A549 (cell line): ENCODE measurements around the gene CTU2. TPM values are rescaled to one million over a fixed set of nuclear protein-coding genes. Genes with fewer than 3 reads are reported as not detected.

ENCODE experiments used
- ATAC-seq, 2 experiments: fragments of 200-7000 bp in 1 of 2; fragments of >200 bp in 1 of 2; cut with Nextera tagmentation in 1 of 2; cut with Tn5 transposase in 1 of 2; 3 replicates each; pipeline versions ENCODE4 v1.8.0 to v1.9.1; 2018 to 2020; ENCODE audit warnings: mild to moderate bottlenecking in 1 of 2, moderate library complexity in 1 of 2
- CTCF ChIA-PET: fragments of 300-600 bp; sonication (Branson Sonifier 250); formaldehyde crosslinking; extraction: SDS; loops from one replicate; lab custom pipeline; 2021; ENCODE audit warnings: antibody characterized with exemption, inconsistent platforms; lab: Yijun Ruan, JAX
- POLR2A ChIA-PET: fragments of 350-600 bp; formaldehyde crosslinking; extraction: SDS; loops from one replicate; lab custom pipeline; 2021; ENCODE audit warnings: antibody characterized with exemption, inconsistent platforms; lab: Yijun Ruan, JAX
- DNase-seq, 2 experiments: peaks; one replicate each; pipeline versions ENCODE4 v3.0.0 to v3.0.0-alpha.2; 2011 to 2016; ENCODE audit warnings: low read depth in 1 of 2, low spot score in 1 of 2
- FAIRE-seq: peaks from 2 replicates; lab custom pipeline; 2011; peaks lifted over from hg19 to GRCh38; lab: Jason Lieb, UNC
- H3K27ac ChIP-seq, 2 experiments: fragments of >200 bp; sonication (Bioruptor Twin); formaldehyde crosslinking; 3 replicates each; pipeline ENCODE4 v1.5.1; 2016 to 2017
- H3K4me1 ChIP-seq: fragments of >200 bp; sonication (Bioruptor Twin); formaldehyde crosslinking; 3 replicates; pipeline ENCODE4 v1.6.1; 2016
- H3K4me2 ChIP-seq: fragments of >200 bp; sonication (Bioruptor Twin); formaldehyde crosslinking; 3 replicates; pipeline ENCODE4 v1.6.1; 2016
- H3K4me3 ChIP-seq: fragments of >200 bp; sonication (Bioruptor Twin); formaldehyde crosslinking; 3 replicates; pipeline ENCODE4 v1.5.1; 2016
- H3K9me3 ChIP-seq: fragments of >200 bp; sonication (Bioruptor Twin); formaldehyde crosslinking; 3 replicates; pipeline ENCODE4 v1.6.1; 2016
- CBX8 ChIP-seq: fragments of 200-600 bp; sonication (generic); IDR thresholded peaks from 2 replicates; pipeline ENCODE4 v1.6.1; 2016
- CHD2 ChIP-seq: fragments of 150-350 bp; IDR thresholded peaks from 2 replicates; pipeline ENCODE4 v1.6.1; 2014; ENCODE audit warnings: low read length; ENCODE audit not compliant: partially characterized antibody
- CHD4 ChIP-seq: fragments of 200-600 bp; sonication (generic); IDR thresholded peaks from 2 replicates; pipeline ENCODE4 v1.6.1; 2016; ENCODE audit warnings: antibody characterized with exemption, mild to moderate bottlenecking, borderline replicate concordance
- ESRRA ChIP-seq: fragments of 150-350 bp; IDR thresholded peaks from 2 replicates; pipeline ENCODE4 v1.6.1; 2014; ENCODE audit warnings: mild to moderate bottlenecking, low read length, borderline replicate concordance
- FOXS1 ChIP-seq: fragments of 250-450 bp; sonication (Bioruptor Pico); IDR thresholded peaks from 2 replicates; pipeline ENCODE4 v1.5.0; 2020; ENCODE audit warnings: mild to moderate bottlenecking, moderate library complexity
- GATA3 ChIP-seq: IDR thresholded peaks from 2 replicates; pipeline ENCODE4 v1.6.1; 2012; ENCODE audit warnings: borderline replicate concordance
- HEYL ChIP-seq: fragments of 250-450 bp; sonication (Bioruptor Pico); IDR thresholded peaks from 2 replicates; pipeline ENCODE4 v1.8.0; 2021; ENCODE audit warnings: mild to moderate bottlenecking, moderate library complexity
- JUN ChIP-seq, 2 experiments: fragments of >200 bp; sonication (Bioruptor Twin); formaldehyde crosslinking; IDR thresholded peaks; 2 replicates in 1 of 2; 3 replicates in 1 of 2; pipeline ENCODE4 v1.6.1; 2016 to 2017
- KDM1A ChIP-seq: fragments of 200-600 bp; sonication (generic); IDR thresholded peaks from 2 replicates; pipeline ENCODE4 v1.6.1; 2016; ENCODE audit warnings: low read depth, mild to moderate bottlenecking
- KDM5A ChIP-seq: fragments of 200-600 bp; sonication (generic); IDR thresholded peaks from 2 replicates; pipeline ENCODE4 v1.6.1; 2016; ENCODE audit warnings: antibody characterized with exemption, mild to moderate bottlenecking
- NPAS2 ChIP-seq: fragments of 250-450 bp; sonication (Bioruptor Pico); IDR thresholded peaks from 2 replicates; pipeline ENCODE4 v1.8.0; 2022; ENCODE audit warnings: mild to moderate bottlenecking, moderate library complexity, borderline replicate concordance
- POLR2A ChIP-seq: IDR thresholded peaks from 2 replicates; pipeline ENCODE4 v1.6.1; 2012; ENCODE audit warnings: mild to moderate bottlenecking, low read length
- POLR2AphosphoS2 ChIP-seq: conservative IDR thresholded peaks from 2 replicates; pipeline ENCODE4 v1.6.1; 2012; ENCODE audit warnings: low read length, improper control_type of control experiment, inconsistent platforms
- RFX5 ChIP-seq: fragments of 450-650 bp; IDR thresholded peaks from 2 replicates; pipeline ENCODE4 v1.7.1; 2014; ENCODE audit warnings: antibody characterized with exemption, mild to moderate bottlenecking, moderate library complexity
- SREBF2 ChIP-seq: fragments of 450-650 bp; IDR thresholded peaks from 2 replicates; pipeline ENCODE4 v1.6.1; 2014; ENCODE audit warnings: mild to moderate bottlenecking, moderate library complexity
- ZC3H11A ChIP-seq: fragments of 450-650 bp; IDR thresholded peaks from 2 replicates; pipeline ENCODE4 v1.6.1; 2014; ENCODE audit warnings: antibody characterized with exemption, mild to moderate bottlenecking
- WGBS: methylation state at CpG from one replicate; pipeline ENCODE4 v1.1.6; 2017; ENCODE audit errors: missing lambda C conversion rate; 5-methylcytosine and 5-hydroxymethylcytosine counted together
- polyA plus RNA-seq, 4 experiments: library from polyadenylated mRNA; depleted of rRNA in 3 of 4; stranded (reverse); fragments of >200 nt; fragmentation: RNase III in 1 of 4; extraction: RNeasy Plus Mini Kit Qiagen cat#74134 plus additional on column Dnase treatment in 1 of 4; gene quantifications; 2 replicates in 3 of 4; 3 replicates in 1 of 4; pipeline ENCODE4 v1.2.3, GENCODE V29; 2011 to 2017
- TF ChIP-seq, protein P1 (sequence below): fragments of 250-450 bp; sonication (Bioruptor Pico); IDR thresholded peaks from 2 replicates; pipeline ENCODE4 v1.5.0; 2020; ENCODE audit warnings: low read depth, mild to moderate bottlenecking, moderate library complexity
- TF ChIP-seq, protein P2 (sequence below): fragments of >200 bp; sonication (Bioruptor Twin); formaldehyde crosslinking; IDR thresholded peaks from 3 replicates; pipeline ENCODE4 v1.5.1; 2016
- TF ChIP-seq, protein P3 (sequence below): IDR thresholded peaks from 2 replicates; pipeline ENCODE4 v1.6.1; 2012; ENCODE audit warnings: low read depth, borderline replicate concordance
- TF ChIP-seq, protein P4 (sequence below): IDR thresholded peaks from 2 replicates; pipeline ENCODE4 v1.6.1; 2012
- TF ChIP-seq, protein P5 (sequence below): fragments of 450-650 bp; IDR thresholded peaks from 2 replicates; pipeline ENCODE4 v1.6.1; 2014; ENCODE audit warnings: antibody characterized with exemption

Gene CTU2
- polyA plus RNA-seq, 2 of the 4 experiments (the other 2 are of a cell fraction): 16.4 to 21.8 TPM

DNA sequence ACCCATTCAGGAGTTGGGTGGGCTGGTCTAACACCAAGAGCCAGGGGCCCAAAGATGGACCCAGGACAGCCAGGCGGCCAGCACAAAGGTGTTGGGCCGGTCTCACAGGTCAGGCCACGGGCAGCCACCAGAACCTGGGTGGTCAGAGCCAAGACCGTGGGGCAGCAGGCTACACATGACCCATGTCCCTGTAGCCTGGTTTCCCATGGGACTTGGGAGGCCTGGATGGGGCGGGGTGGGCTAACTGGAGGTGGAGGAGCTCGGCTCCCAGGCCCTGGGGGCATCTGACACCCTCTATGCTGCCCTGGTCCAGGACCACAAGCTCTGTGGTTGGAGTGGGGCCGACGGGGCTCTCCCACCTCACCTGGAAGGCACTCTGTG is 17.2 kb downstream of the CTU2 start:
- ChIA-PET POLR2A (no interaction called here), CTCF (interaction anchor here (1.0 to 9.1 kb wide), 7 partner anchors 9 to 38 kb away, joined by 3 to 105 read pairs (median 4); no protein-coding TSS in a partner anchor)
- DNase-seq: no peak
- H3K4me2 ChIP-seq: no peak overlapping the region
- WGBS: 81% methylated on average over 5 of the region's 8 CpGs
- H3K4me3 ChIP-seq: no peak overlapping the region
- no peak for ATAC-seq
- no peak overlapping the region for H3K27ac ChIP-seq
- TF ChIP-seq CHD2 (no peak), CHD4 (no peak)
- no peak for FAIRE-seq
- H3K4me1 ChIP-seq: no peaks in the 10 kb centered on the region
- H3K9me3 ChIP-seq: no peaks in the 10 kb centered on the region

DNA sequence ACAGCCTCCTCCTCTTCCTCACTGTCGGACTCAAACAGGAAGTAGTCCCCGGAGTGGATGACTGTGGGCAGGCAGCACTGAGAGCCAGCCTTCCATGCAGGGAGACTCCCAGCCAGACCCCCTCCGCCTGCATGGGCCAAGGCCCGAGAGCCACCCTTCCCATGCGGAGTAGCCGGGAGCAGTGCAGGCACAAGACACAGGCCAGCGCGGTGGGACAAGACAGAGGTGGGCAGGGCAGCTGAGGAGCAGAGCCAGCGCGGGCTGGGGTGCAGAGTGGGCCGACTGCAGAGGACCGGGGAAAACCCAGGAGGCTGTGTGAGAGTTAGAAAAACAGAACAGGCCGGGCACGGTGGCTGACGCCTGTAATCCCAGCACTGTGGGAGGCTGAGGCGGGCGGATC is 17.6 kb downstream of the CTU2 start:
- no peaks in the 10 kb centered on the region for H3K9me3 ChIP-seq
- 97% methylated on average over 13 of the region's 17 CpGs for WGBS
- ChIA-PET CTCF (interaction anchor here (1.0 to 9.1 kb wide), 5 partner anchors 12 to 39 kb away, joined by 3 to 105 read pairs (median 4); no protein-coding TSS in a partner anchor), POLR2A (no interaction called here)
- no peak overlapping the region for H3K4me2 ChIP-seq
- FAIRE-seq: no peak
- ATAC-seq: no peak
- no peak overlapping the region for H3K27ac ChIP-seq
- DNase-seq: no peak
- H3K4me1 ChIP-seq: no peaks in the 10 kb centered on the region
- no peak overlapping the region for H3K4me3 ChIP-seq
- TF ChIP-seq ZC3H11A: no peak
- TF ChIP-seq SREBF2: no peak
- no peak for TF ChIP-seq CBX8
- TF ChIP-seq POLR2A: no peak
- TF ChIP-seq KDM1A: no peak
- TF ChIP-seq, protein P1, sequence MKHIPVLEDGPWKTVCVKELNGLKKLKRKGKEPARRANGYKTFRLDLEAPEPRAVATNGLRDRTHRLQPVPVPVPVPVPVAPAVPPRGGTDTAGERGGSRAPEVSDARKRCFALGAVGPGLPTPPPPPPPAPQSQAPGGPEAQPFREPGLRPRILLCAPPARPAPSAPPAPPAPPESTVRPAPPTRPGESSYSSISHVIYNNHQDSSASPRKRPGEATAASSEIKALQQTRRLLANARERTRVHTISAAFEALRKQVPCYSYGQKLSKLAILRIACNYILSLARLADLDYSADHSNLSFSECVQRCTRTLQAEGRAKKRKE (CRISPR knock-in tag): no peak
- TF ChIP-seq FOXS1 (CRISPR knock-in tag): no peak
- TF ChIP-seq, protein P2, sequence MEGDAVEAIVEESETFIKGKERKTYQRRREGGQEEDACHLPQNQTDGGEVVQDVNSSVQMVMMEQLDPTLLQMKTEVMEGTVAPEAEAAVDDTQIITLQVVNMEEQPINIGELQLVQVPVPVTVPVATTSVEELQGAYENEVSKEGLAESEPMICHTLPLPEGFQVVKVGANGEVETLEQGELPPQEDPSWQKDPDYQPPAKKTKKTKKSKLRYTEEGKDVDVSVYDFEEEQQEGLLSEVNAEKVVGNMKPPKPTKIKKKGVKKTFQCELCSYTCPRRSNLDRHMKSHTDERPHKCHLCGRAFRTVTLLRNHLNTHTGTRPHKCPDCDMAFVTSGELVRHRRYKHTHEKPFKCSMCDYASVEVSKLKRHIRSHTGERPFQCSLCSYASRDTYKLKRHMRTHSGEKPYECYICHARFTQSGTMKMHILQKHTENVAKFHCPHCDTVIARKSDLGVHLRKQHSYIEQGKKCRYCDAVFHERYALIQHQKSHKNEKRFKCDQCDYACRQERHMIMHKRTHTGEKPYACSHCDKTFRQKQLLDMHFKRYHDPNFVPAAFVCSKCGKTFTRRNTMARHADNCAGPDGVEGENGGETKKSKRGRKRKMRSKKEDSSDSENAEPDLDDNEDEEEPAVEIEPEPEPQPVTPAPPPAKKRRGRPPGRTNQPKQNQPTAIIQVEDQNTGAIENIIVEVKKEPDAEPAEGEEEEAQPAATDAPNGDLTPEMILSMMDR: no peak
- TF ChIP-seq HEYL (CRISPR knock-in tag): no peak
- no peak for TF ChIP-seq ESRRA
- TF ChIP-seq POLR2AphosphoS2: no peak
- TF ChIP-seq, protein P3, sequence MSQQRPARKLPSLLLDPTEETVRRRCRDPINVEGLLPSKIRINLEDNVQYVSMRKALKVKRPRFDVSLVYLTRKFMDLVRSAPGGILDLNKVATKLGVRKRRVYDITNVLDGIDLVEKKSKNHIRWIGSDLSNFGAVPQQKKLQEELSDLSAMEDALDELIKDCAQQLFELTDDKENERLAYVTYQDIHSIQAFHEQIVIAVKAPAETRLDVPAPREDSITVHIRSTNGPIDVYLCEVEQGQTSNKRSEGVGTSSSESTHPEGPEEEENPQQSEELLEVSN: no peak
- no peak for TF ChIP-seq JUN (IDR thresholded peaks at IDR 0.05)
- TF ChIP-seq KDM5A: no peak
- TF ChIP-seq, protein P4, sequence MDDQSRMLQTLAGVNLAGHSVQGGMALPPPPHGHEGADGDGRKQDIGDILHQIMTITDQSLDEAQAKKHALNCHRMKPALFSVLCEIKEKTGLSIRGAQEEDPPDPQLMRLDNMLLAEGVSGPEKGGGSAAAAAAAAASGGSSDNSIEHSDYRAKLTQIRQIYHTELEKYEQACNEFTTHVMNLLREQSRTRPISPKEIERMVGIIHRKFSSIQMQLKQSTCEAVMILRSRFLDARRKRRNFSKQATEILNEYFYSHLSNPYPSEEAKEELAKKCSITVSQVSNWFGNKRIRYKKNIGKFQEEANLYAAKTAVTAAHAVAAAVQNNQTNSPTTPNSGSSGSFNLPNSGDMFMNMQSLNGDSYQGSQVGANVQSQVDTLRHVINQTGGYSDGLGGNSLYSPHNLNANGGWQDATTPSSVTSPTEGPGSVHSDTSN: no peak
- TF ChIP-seq RFX5: no peak
- no peak for TF ChIP-seq NPAS2 (CRISPR knock-in tag)
- no peak for TF ChIP-seq GATA3
- TF ChIP-seq, protein P5, sequence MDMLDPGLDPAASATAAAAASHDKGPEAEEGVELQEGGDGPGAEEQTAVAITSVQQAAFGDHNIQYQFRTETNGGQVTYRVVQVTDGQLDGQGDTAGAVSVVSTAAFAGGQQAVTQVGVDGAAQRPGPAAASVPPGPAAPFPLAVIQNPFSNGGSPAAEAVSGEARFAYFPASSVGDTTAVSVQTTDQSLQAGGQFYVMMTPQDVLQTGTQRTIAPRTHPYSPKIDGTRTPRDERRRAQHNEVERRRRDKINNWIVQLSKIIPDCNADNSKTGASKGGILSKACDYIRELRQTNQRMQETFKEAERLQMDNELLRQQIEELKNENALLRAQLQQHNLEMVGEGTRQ: no peak
